Retinal pigment epithelial cell (primary cell): ENCODE data around the gene PDGFA.

Experiments used
- DNase-seq: peaks from one replicate; pipeline ENCODE4 v3.0.0-alpha.2; 2010; ENCODE audit warnings: low read depth
- H3K4me3 ChIP-seq: 2 replicates; pipeline ENCODE4 v1.5.1; 2011; ENCODE audit warnings: mild to moderate bottlenecking, low read length, control low read depth, moderate library complexity
- CTCF ChIP-seq: conservative IDR thresholded peaks from 2 replicates; pipeline ENCODE4 v1.5.1; 2011; ENCODE audit warnings: low read depth, low read length, control low read depth, inconsistent platforms

The PDGFA gene

GRCh38 chr7:504221-505111 lies 15.2 kb downstream of the PDGFA start:
- H3K4me3 ChIP-seq = no peak overlapping the region
- TF ChIP-seq CTCF = no peak
- DNase-seq = no peak

- H3K4me3 ChIP-seq = no peak overlapping the region
- DNase-seq = no peak
- TF ChIP-seq CTCF = no peak
Measured at GRCh38 chr7:503575-504111, 16.0 kb downstream of the PDGFA start.

- TF ChIP-seq CTCF = no peak
- no peak overlapping the region for H3K4me3 ChIP-seq
- DNase-seq = no peak
Measured at GRCh38 chr7:502296-502695, 17.4 kb downstream of the PDGFA start.

GRCh38 chr7:501526-501925 lies 18.1 kb downstream of the PDGFA start:
- H3K4me3 ChIP-seq = no peak overlapping the region
- no peak for TF ChIP-seq CTCF
- DNase-seq = no peak

GRCh38 chr7:500521-501420 lies 18.9 kb downstream of the PDGFA start:
- no peak for TF ChIP-seq CTCF
- no peak overlapping the region for H3K4me3 ChIP-seq
- no peak for DNase-seq

GRCh38 chr7:499853-500485 lies 19.7 kb downstream of the PDGFA start:
- no peak for DNase-seq
- H3K4me3 ChIP-seq = no peak overlapping the region
- TF ChIP-seq CTCF = no peak
